Measurements from ENCODE around the gene NDE1. TPM values are rescaled to one million over a fixed set of nuclear protein-coding genes. Genes with fewer than 3 reads are reported as not detected.

Gene NDE1
- total and polyA plus RNA-seq, 2 of the 8 experiments (the other 6 are each of a cell fraction or from before 2014, with no cell fraction given): 13.3 to 41.3 TPM

DNA sequence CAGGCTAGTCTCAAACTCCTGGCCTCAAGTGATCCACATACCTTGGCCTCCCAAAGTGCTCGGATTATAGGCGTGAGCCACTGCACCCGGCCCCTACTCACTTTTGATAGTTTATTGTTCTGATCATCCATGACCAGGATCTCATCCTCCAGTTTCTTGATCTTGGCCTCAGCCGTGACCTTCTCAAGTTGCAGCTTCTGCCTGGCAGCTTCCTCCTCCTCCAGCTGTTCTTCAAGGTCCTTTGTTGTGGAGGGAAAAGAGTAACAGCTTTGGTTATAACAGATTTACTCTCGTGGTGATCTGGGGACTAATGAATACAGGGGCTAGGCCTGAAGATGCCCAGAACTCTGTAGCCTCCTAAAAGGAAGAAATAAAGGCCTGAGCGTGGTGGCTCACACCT lies 89.9 kb downstream of the NDE1 start (continued):
- TF ChIP-seq CHD7 (IDR thresholded peaks at IDR 0.05; ENCODE audit: insufficient replicate concordance, low read length) (no peak), JUN (IDR thresholded peaks at IDR 0.05; ENCODE audit: low read depth, low read length) (no peak), KDM1A (IDR thresholded peaks at IDR 0.05; ENCODE audit: borderline replicate concordance, low read length) (no peak), SIX5 (IDR thresholded peaks at IDR 0.05; ENCODE audit: low read depth, low read length) (no peak), MAFK (IDR thresholded peaks at IDR 0.05; ENCODE audit: low read depth, low read length) (no peak)

Measured in H1 (cell line).